HG02623 (cell line): ENCODE results near the gene CUX1.
"Not testable (repeated sequence)": the region's sequence is repeated elsewhere in the genome, so short reads cannot be mapped to it uniquely, and the experiment has no call there.

Experiments
- ATAC-seq: cut with Tn5 transposase; IDR thresholded peaks from one replicate; pipeline ENCODE4 v1.9.1; 2021; ENCODE audit warnings: moderate library complexity; ENCODE audit not compliant: unreplicated experiment

The CUX1 gene

DNA sequence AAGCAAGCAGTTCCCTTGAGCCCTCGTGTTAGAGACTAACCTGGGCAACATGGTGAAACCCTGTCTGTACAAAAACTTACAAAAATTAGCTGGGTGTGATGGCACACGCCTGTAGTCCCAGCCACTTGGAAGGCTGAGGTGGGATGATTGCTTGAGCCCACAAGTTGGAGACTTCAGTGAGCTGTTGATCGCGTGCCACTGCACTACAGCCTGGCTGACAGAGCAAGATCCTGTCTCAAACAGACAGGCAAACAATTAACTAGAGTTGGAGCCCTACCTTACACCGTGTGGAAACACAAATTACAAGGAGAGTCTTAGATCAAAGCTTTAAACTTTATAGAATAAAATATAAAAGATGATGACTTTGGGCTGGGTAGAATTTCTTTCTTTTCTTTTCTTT is 219.5 kb downstream of the CUX1 start:
- ATAC-seq = no peak

DNA sequence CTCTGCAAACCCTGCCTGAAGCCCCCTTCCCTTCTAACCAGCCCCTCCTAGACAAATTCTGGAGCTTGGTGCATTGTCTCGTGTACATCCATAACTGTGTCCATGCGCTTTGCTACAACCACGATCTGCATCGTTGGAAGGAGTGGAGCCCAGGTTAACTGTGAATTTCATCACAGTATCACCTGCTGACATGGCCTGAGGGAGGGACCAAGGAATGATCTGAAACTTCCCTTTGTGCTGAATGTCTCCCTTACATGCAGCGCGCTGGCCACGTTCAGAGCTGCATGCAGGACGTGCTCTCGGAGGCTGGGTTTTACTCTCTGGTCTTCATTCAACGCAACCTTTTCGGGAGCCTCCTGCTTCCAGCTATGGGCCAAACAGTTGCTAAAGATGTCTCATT is 222.3 kb downstream of the CUX1 start:
- ATAC-seq = no peak

DNA sequence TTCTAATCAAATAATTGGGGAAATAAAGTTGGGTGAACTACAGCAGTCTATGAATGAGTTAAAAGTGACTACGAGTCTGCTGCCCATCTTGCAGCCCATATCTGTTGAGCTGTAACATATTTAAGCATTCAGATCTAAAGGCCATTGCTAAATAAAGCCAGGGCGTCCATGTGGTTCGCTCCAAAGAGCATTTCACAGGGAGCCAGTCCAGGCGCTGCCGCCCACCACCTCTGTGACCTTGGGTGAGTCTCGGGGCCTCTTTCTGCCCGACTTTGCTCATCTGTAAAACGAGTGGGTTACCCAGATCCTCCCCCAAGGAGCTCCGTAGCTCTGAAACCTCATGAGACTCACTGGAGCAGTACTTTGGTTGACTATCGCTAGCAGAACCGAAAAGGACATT is 223.1 kb downstream of the CUX1 start:
- no peak for ATAC-seq

DNA sequence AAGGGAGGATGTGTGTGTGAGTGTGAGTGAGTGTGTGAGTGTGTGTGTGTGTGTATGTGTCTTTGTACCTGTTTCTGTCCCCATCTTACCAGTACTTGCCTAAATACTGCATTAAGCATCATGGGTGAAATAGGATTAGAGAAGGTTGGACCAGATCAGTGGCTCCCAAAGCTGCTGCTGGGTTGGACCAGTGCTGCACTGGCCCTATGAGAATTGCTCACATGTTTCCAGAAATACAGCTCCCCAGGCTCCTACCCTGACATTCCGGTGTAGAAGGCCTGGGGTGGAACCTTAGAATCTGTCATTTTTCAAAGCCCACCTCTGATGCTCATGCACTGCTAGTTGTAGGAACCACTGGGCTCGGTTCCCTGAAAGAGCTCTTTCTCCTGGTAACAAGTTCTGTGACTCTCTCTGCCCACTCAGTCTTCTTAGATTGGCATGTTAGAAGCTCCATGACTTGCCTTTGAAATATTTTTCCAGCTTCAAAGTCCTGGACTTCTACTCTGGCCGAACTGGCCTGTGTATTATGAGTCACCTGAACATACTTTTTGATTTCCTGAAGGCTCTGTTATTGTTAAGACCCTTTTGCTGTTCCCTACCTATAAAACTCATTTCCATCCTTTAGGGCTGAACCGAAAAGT is 224.7 kb downstream of the CUX1 start:
- no peak for ATAC-seq

- not testable (repeated sequence) for ATAC-seq
Observed at GRCh38 chr7:102042796-102043195, 225.4 kb downstream of the CUX1 start.

DNA sequence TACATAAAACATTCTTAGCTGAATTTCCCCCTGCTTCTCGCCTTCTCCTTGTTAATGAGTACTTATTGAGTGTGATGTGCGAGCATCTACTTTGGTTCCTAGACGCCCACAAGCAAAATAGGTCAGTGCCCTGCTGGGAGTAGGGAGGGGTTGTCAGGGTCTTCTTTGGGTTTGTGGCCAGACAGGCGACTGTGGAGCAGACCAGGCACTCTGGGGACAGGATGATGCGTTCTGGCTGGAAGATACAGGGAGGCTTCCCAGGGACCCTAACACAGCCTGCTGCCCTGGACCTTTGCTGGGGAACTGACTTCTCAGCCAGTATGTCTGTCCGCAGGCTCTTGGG is 227.2 kb downstream of the CUX1 start:
- no peak for ATAC-seq

DNA sequence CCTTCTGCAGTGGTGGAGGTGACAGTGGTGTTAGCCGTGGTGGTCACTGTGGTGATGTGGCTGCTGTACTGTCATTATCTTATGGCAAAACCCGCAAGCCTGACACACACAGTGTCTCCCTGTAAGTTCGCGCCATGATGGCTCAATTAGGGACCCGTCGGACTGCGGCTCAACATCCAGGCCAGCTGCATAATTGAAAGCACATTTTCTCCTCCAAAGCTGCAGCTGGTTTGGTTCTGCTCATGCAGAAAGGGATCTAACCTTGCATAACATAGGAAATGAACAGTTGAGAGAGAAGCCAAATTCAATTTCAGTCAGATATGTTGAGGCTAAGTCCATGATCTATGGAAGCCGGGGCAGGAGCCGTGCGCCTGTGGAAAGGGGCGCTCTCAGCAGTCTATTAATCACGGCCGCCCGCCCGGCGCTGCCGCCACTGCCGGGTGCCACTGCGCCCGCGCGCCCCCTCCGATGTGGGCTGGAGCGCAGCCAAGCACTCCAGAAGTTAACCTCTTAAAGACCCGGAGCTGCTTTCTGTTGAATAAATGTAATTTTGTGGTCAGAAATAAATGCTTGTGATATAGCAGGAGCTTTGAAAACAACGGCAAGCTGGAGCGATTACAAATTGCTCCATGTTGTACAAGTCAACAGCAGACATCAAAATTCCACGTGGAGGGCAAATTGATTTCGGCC is 227.7 kb downstream of the CUX1 start:
- no peak for ATAC-seq

GRCh38 chr7:102045681-102046372 is 228.4 kb downstream of the CUX1 start:
- ATAC-seq = no peak

GRCh38 chr7:102046373-102047117 is 229.1 kb downstream of the CUX1 start:
- ATAC-seq = no peak

- ATAC-seq = no peak
Observed at GRCh38 chr7:102047167-102047566, 229.7 kb downstream of the CUX1 start.

- no peak for ATAC-seq
Observed at GRCh38 chr7:102049765-102050164, 232.3 kb downstream of the CUX1 start.

DNA sequence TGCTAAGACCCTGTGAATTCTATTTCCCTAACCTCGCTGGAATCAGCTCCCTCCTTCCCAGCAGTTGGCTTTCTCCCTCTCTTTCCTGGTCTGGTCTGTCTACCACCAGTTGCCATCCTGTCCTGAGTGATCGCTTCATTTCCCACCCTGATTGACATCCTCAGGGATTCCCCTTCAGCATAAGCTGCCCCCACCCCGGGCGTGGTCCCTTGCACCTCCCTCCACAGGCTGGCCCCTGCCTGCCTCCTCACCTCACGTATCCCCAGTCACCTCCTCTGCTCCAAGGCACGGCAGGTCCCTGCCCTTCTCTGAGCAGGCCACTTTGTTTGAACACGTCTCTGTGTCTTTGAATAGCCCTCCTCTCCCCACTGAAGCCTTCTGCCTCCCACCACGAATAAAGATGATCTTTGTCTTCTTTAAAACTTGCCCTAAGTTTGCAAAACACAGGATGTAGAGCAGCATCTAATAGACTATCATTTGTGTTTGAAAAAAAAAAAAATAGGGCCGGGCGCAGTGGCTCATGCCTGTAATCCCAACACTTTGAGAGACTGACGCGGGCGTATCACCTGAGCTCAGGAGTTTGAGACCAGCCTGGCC is 233.5 kb downstream of the CUX1 start:
- ATAC-seq = no peak

DNA sequence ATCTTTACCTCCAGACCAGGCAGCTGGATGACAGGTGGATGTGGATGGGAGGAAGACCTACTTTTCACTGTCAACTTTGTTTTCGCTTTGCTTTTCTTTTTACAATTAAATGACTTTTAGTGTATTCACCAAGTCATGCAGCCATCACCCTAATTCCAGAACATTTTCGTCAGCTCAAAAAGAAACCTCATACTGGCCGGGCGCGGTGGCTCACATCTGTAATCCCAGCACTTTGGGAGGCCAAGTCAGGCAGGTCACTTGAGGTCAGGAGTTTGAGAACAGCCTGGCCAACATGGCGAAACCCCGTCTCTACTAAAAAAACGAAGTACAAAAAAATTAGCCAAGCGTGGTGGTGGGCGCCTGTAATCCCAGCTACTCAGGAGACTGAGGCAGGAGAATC is 234.3 kb downstream of the CUX1 start:
- ATAC-seq = not testable (repeated sequence)

- ATAC-seq = no peak
Observed at GRCh38 chr7:102054158-102054557, 236.7 kb downstream of the CUX1 start.

DNA sequence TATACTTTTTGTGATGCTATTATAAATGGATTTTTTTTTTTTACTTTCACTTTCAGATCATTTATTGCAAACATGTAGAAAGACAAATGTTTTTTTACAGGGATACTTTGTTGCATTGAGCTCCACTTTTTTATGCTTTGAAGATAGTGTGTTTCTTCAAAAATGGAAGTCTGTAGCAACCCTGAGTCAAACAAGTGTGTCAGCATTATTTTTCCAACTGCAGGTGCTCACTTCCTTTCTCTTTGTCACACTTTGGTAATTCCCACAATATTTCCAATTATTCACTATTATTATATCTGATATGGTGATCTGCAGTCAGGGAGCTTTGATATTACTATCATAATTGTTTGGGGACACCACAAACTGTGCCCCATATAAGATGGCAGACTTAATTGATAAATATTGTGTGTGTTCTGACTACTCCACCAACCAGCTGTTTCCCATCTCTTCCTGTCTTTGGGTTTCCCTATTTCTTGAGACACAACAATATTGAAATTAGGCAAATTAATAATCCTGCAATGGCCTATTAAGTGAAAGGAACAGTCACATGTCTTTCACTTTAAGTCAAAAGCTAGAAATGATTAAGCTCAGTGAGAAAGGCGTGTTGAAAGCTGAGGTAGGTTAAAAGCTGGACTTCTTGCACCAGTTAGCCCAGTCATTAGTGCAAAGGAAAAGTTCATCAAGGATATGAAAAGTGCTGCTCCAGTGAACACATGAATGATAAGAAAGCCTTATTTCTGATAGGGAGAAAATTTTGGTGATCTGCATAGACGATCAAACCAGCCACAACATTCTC is 238.0 kb downstream of the CUX1 start:
- no peak for ATAC-seq

- ATAC-seq = no peak
Observed at GRCh38 chr7:102059524-102059923, 242.1 kb downstream of the CUX1 start.

- ATAC-seq = no peak
Observed at GRCh38 chr7:102061354-102061945, 244.0 kb downstream of the CUX1 start.

- ATAC-seq = peak; percentile 68
Observed at GRCh38 chr7:102061981-102062390, 244.6 kb downstream of the CUX1 start.

DNA sequence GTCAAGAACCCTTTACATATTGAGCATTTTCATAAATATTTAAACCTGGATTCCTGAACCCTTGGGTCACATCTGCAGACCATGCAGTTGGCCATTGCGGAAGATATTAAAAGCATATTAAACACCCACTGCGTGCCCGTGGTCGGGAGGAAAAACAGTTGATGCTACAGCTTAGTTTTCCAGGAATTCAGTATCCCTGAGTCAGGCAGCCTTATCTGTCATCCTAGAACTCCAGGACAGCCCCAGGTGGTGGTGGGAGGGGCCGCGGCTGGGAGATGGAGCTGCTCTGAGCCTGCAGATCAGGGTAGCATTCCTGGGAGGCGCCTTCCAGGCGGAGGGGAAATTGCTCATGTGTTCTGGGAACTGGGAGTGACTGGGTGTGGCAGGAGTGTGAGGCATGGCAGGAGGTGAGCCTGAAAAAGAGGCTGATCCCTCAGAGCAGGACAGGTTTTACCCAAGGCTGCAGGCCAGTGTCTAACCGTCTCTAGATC is 246.3 kb downstream of the CUX1 start:
- ATAC-seq = no peak
